Activated B cell treated with CpG ODN at 0.5 μM for 24 hours (primary cell): Measurements from ENCODE around the gene C1GALT1C1. TPM values are rescaled to one million over a fixed set of nuclear protein-coding genes. Genes with fewer than 3 reads are reported as not detected.
"Not testable (repeated sequence)": the region's sequence is repeated elsewhere in the genome, so short reads cannot be mapped to it uniquely, and the experiment has no call there.

ENCODE experiments used
- ATAC-seq: fragments of 200-7000 bp; cut with Tn5 transposase; one replicate; pipeline ENCODE4 v1.10.0; 2021; ENCODE audit warnings: low read depth, mild to moderate bottlenecking, moderate library complexity
- CTCF ChIA-PET: fragments of 350-600 bp; sonication (Branson Sonifier 250); formaldehyde crosslinking; loops from one replicate; lab custom pipeline; 2021; ENCODE audit warnings: antibody characterized with exemption; lab: Charles Lee
- POLR2A ChIA-PET: fragments of 350-600 bp; sonication (Branson Sonifier 250); formaldehyde crosslinking; loops from one replicate; lab custom pipeline; 2021; ENCODE audit warnings: antibody characterized with exemption; lab: Charles Lee
- DNase-seq: peaks from one replicate; pipeline ENCODE4 v3.0.0; 2022
- H3K27ac Mint-ChIP-seq: one replicate; pipeline ENCODE4 v1.8.0; 2020; ENCODE audit warnings: mixed read lengths
- H3K27me3 Mint-ChIP-seq: one replicate; pipeline ENCODE4 v1.8.0; 2021; ENCODE audit warnings: mixed read lengths
- H3K36me3 Mint-ChIP-seq: one replicate; pipeline ENCODE4 v1.8.0; 2021; ENCODE audit warnings: low read depth, mixed read lengths
- H3K4me1 Mint-ChIP-seq: one replicate; pipeline ENCODE4 v1.8.0; 2021; ENCODE audit warnings: mixed read lengths
- H3K4me3 Mint-ChIP-seq: one replicate; pipeline ENCODE4 v1.8.0; 2020; ENCODE audit warnings: mild to moderate bottlenecking, mixed read lengths
- H3K9me3 Mint-ChIP-seq: one replicate; pipeline ENCODE4 v1.8.0; 2020; ENCODE audit warnings: mixed read lengths
- intact Hi-C: fragments of 100-400 bp; cut with micrococcal nuclease; formaldehyde crosslinking; loops from one replicate; pipeline ENCODE4 v1.15.1; 2024
- total RNA-seq: library from RNA; stranded (reverse); gene quantifications from 2 replicates; pipeline ENCODE4 v1.2.3, GENCODE V29; 2022
- TF ChIP-seq, protein P1 (sequence below): fragments of 200-600 bp; IDR thresholded peaks from one replicate; pipeline ENCODE4 v1.8.0; 2022; ENCODE audit warnings: antibody characterized with exemption, mild to moderate bottlenecking

Gene C1GALT1C1
- total RNA-seq, 1 donor from 2014 or later: 8.7 TPM

DNA sequence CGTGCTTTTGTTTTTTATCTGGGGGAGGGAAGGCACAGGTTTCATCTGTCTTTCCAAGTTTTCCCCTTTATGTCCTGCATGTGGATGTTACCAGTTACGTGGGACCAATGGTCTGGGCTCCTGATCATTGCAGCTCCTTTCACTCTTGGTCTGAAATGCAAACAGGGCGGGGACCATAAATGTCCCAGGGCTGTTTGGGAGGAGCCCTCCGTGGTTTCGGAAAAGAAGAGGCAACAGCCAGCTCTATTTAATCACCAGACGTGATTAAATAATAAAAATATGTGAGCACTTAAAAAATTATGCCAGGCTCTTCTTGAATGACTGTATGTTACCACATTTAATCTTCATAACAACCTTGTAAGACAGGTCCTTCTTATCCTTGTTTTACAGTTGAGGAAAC is 30.8 kb upstream of the C1GALT1C1 start:
- ChIA-PET CTCF (interaction anchor here (0.9 kb wide), 1 partner anchor 162 kb away, joined by 3 read pairs; no protein-coding TSS in a partner anchor), POLR2A (no interaction called here)
- no peaks in the 10 kb centered on the region for H3K36me3 Mint-ChIP-seq
- TF ChIP-seq, protein P1, sequence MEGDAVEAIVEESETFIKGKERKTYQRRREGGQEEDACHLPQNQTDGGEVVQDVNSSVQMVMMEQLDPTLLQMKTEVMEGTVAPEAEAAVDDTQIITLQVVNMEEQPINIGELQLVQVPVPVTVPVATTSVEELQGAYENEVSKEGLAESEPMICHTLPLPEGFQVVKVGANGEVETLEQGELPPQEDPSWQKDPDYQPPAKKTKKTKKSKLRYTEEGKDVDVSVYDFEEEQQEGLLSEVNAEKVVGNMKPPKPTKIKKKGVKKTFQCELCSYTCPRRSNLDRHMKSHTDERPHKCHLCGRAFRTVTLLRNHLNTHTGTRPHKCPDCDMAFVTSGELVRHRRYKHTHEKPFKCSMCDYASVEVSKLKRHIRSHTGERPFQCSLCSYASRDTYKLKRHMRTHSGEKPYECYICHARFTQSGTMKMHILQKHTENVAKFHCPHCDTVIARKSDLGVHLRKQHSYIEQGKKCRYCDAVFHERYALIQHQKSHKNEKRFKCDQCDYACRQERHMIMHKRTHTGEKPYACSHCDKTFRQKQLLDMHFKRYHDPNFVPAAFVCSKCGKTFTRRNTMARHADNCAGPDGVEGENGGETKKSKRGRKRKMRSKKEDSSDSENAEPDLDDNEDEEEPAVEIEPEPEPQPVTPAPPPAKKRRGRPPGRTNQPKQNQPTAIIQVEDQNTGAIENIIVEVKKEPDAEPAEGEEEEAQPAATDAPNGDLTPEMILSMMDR: no peak
- ATAC-seq: no peak
- H3K9me3 Mint-ChIP-seq: no peaks in the 10 kb centered on the region
- intact Hi-C loops: loop anchor here (10.0 kb wide), 1 partner anchor 276 kb away; no protein-coding TSS in a partner anchor
- no peak overlapping the region for H3K27ac Mint-ChIP-seq
- H3K27me3 Mint-ChIP-seq: no peaks in the 10 kb centered on the region
- peaks cover 4% of the 10 kb centered on the region for H3K4me1 Mint-ChIP-seq
- H3K4me3 Mint-ChIP-seq: no peak overlapping the region
- no peak for DNase-seq

DNA sequence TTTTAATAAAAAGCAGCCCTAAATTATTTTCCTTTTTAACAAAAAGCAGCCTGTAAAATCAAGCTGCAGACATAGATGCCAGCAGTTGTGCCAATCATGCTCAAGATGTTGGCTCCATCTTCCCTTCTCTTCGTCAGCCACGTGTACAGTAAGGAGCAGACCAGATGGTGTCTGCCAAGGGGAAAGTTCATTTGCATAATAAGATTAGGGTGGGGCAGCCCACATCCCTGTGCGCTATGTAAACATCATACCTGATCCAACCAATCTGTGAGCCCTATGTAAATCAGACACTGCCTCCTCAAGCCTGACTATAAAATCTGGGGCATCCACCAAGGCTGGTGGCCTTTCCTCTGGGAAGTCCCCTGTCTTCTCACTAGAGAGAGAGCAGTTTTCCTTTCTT is 23.1 kb upstream of the C1GALT1C1 start:
- H3K4me3 Mint-ChIP-seq: no peak overlapping the region
- intact Hi-C loops: no loop called here
- peaks cover 11% of the 10 kb centered on the region for H3K4me1 Mint-ChIP-seq
- ChIA-PET CTCF (no interaction called here), POLR2A (no interaction called here)
- TF ChIP-seq, protein P1: no peak
- no peak for ATAC-seq
- no peak for DNase-seq
- H3K9me3 Mint-ChIP-seq: peaks cover 4% of the 10 kb centered on the region
- no peaks in the 10 kb centered on the region for H3K27me3 Mint-ChIP-seq
- H3K27ac Mint-ChIP-seq: peak overlapping the region; percentile 69
- no peaks in the 10 kb centered on the region for H3K36me3 Mint-ChIP-seq

DNA sequence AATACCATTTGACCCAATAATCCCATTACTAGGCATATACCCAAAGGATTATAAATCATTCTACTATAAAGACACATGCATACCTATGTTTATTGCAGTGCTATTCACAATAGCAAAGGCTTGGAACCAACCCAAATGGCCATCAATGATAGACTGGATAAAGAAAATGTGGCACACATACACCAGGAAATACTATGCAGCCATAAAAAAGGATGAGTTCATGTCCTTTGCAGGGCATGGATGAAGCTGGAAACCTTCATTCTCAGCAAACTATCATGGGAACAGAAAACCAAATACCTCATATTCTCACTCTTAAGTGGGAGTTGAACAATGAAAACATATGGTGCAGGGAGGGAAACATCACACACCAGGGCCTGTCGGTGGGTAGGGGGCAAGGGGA is 22.4 kb upstream of the C1GALT1C1 start:
- H3K36me3 Mint-ChIP-seq, H3K9me3 Mint-ChIP-seq, intact Hi-C loops, H3K27me3 Mint-ChIP-seq, ATAC-seq, H3K4me3 Mint-ChIP-seq, H3K27ac Mint-ChIP-seq, DNase-seq, CTCF ChIA-PET: not testable (repeated sequence)
- H3K4me1 Mint-ChIP-seq: peaks cover 11% of the 10 kb centered on the region
- POLR2A ChIA-PET: interaction anchor here (0.6 kb wide), 1 partner anchor 136 kb away, joined by 7 read pairs; no protein-coding TSS in a partner anchor

DNA sequence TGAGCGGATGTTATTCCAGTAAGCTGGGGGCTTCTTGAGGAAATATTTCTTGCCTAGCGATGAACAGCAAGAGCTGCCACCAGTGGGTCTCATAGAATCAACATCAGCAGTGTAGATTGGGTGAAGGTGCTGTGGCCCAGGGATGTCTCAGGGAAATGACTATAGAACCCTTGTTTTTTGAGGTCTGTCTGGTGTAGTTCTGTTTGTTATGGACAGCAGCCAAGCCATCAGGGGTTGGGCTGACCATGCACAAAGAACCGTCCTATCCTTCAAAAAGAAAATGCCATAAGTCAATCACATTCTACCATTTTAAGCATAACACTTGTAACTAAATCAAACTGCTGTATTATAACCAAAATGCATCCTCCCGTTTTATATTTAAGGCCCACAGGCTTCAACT is 17.3 kb upstream of the C1GALT1C1 start:
- ChIA-PET POLR2A (no interaction called here), CTCF (no interaction called here)
- Mint-ChIP-seq H3K27ac (no peak overlapping the region), H3K4me1 (peaks cover 11% of the 10 kb centered on the region), H3K36me3 (no peaks in the 10 kb centered on the region), H3K27me3 (no peaks in the 10 kb centered on the region), H3K4me3 (no peak overlapping the region), H3K9me3 (no peaks in the 10 kb centered on the region)
- intact Hi-C loops: no loop called here
- ATAC-seq: no peak
- no peak for DNase-seq
- TF ChIP-seq, protein P1: no peak

DNA sequence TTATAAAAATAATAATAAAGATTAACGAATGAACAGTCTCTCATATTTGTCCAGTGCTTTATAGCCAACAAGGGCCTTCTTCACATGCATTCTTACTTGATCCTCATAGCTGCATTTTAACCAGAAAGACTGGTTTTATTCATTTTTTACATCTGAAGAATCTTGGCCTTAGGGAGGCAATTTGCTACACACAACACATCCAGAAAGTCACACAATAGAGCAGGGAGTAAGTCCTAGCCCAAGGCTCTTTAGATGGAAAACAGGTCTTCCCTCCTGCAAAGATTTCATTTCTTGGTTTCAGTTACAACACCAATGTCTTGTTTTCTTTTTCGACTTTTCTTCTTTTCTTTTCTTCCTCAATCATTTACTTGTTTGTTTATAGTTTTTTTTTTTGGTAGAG is 13.0 kb upstream of the C1GALT1C1 start:
- Mint-ChIP-seq H3K9me3 (no peaks in the 10 kb centered on the region), H3K4me3 (no peak overlapping the region)
- TF ChIP-seq, protein P1: no peak

DNA sequence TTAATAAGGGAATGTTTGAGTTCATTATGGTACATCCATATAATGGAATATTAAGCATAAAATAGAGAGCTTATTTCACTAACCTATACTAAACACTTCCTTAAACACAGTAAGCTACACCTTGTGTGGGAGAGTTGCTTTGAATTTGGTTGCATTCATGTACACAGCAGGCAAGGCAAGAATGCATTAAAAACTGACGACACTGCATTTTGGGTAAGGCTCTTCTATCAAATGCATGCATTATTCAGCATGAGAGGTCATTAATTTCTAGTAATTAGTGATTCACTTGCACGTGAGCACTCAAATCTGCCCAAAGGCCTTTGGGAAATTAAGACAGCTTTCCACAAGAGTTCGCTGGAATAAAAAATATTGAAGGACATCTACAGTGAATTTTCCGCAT is 8.8 kb upstream of the C1GALT1C1 start:
- no peaks in the 10 kb centered on the region for H3K27me3 Mint-ChIP-seq
- TF ChIP-seq, protein P1: no peak
- ChIA-PET POLR2A (no interaction called here), CTCF (no interaction called here)
- no peaks in the 10 kb centered on the region for H3K36me3 Mint-ChIP-seq
- no peaks in the 10 kb centered on the region for H3K9me3 Mint-ChIP-seq
- H3K4me1 Mint-ChIP-seq: peaks cover 8% of the 10 kb centered on the region
- ATAC-seq: no peak
- intact Hi-C loops: no loop called here
- no peak for DNase-seq
- no peak overlapping the region for H3K27ac Mint-ChIP-seq
- H3K4me3 Mint-ChIP-seq: no peak overlapping the region

More for the DNA sequence above, 13.0 kb upstream of the C1GALT1C1 start:
- H3K27me3 Mint-ChIP-seq: no peaks in the 10 kb centered on the region
- H3K27ac Mint-ChIP-seq: no peak overlapping the region
- intact Hi-C loops: no loop called here
- H3K4me1 Mint-ChIP-seq: no peaks in the 10 kb centered on the region
- DNase-seq (no peak), ATAC-seq (no peak)
- ChIA-PET POLR2A (interaction anchor here (0.7 kb wide), 1 partner anchor 53 kb away, joined by 3 read pairs; no protein-coding TSS in a partner anchor), CTCF (no interaction called here)
- no peaks in the 10 kb centered on the region for H3K36me3 Mint-ChIP-seq
